OCI-LY7 (cell line): ENCODE measurements around the gene SLC44A3. TPM values are rescaled to one million over a fixed set of nuclear protein-coding genes. Genes with fewer than 3 reads are reported as not detected.

Experiments
- BruUV-seq: library from RNA; stranded (reverse); fragments of 400-500 nt; replicated peaks from 2 replicates; lab custom pipeline; 2021; lab: Mats Ljungman, UMichigan
- CTCF ChIA-PET: fragments of 300-600 bp; sonication (Branson Sonifier 250); formaldehyde crosslinking; loops from one replicate; lab custom pipeline; 2022; ENCODE audit warnings: antibody characterized with exemption; ENCODE audit not compliant: unreplicated experiment; lab: Charles Lee
- POLR2A ChIA-PET: fragments of 300-600 bp; sonication (Branson Sonifier 250); formaldehyde crosslinking; loops from one replicate; lab custom pipeline; 2022; ENCODE audit warnings: antibody characterized with exemption; lab: Charles Lee
- DNase-seq: peaks from one replicate; pipeline ENCODE4 v3.0.0-alpha.2; 2015; ENCODE audit warnings: low spot score
- H2AFZ ChIP-seq: fragments of 200-600 bp; sonication (generic), shearing (Covaris generic); 2 replicates; pipeline ENCODE4 v1.6.1; 2014; ENCODE audit warnings: mild to moderate bottlenecking, antibody characterized with exemption, low read length, moderate library complexity
- H3K27ac ChIP-seq: fragments of 200-600 bp; sonication (generic); 2 replicates; pipeline ENCODE4 v1.5.1; 2014; ENCODE audit warnings: mixed run types, low read depth, mild to moderate bottlenecking, moderate library complexity, low read length, inconsistent platforms; ENCODE audit not compliant: poor library complexity, severe bottlenecking
- H3K36me3 ChIP-seq: fragments of 200-600 bp; sonication (generic); 2 replicates; pipeline ENCODE4 v1.6.1; 2014; ENCODE audit warnings: mild to moderate bottlenecking, antibody characterized with exemption, low read length, moderate library complexity, mixed read lengths; ENCODE audit not compliant: insufficient read depth
- H3K4me1 ChIP-seq: fragments of 200-600 bp; sonication (generic); 2 replicates; pipeline ENCODE4 v1.5.1; 2014; ENCODE audit warnings: mild to moderate bottlenecking, low read length; ENCODE audit not compliant: insufficient read depth, poor library complexity, severe bottlenecking
- H3K4me2 ChIP-seq: fragments of 200-600 bp; sonication (generic); 2 replicates; pipeline ENCODE4 v1.6.1; 2014; ENCODE audit warnings: mild to moderate bottlenecking, low read length
- H3K4me3 ChIP-seq: fragments of 200-600 bp; sonication (generic); 2 replicates; pipeline ENCODE4 v1.5.1; 2014; ENCODE audit warnings: mild to moderate bottlenecking, low read depth, low read length; ENCODE audit not compliant: poor library complexity, severe bottlenecking
- H3K79me2 ChIP-seq: fragments of 200-600 bp; sonication (generic); 2 replicates; pipeline ENCODE4 v1.6.1; 2016; ENCODE audit warnings: low read depth, mild to moderate bottlenecking, low read length, moderate library complexity, mixed read lengths; ENCODE audit not compliant: insufficient read depth
- H3K9me2 ChIP-seq: fragments of 200-600 bp; sonication (generic); 2 replicates; pipeline ENCODE4 v1.6.1; 2016; ENCODE audit warnings: mild to moderate bottlenecking, low read length, mixed read lengths; ENCODE audit not compliant: insufficient read depth
- H3K9me3 ChIP-seq: fragments of 200-600 bp; sonication (generic); 2 replicates; pipeline ENCODE4 v1.6.1; 2014; ENCODE audit warnings: mild to moderate bottlenecking, mixed run types, low read length, mixed read lengths
- H4K20me1 ChIP-seq: fragments of 200-600 bp; sonication (generic); 2 replicates; pipeline ENCODE4 v1.6.1; 2014; ENCODE audit warnings: mild to moderate bottlenecking, antibody characterized with exemption, low read length, moderate library complexity, mixed read lengths; ENCODE audit not compliant: insufficient read depth
- CTCF ChIP-seq: fragments of 200-600 bp; sonication (generic); conservative IDR thresholded peaks from 2 replicates; pipeline ENCODE4 v1.5.1; 2014; ENCODE audit warnings: mild to moderate bottlenecking, antibody characterized with exemption, low read length, moderate library complexity, mixed read lengths
- EZH2phosphoT487 ChIP-seq: fragments of 200-600 bp; sonication (generic); IDR thresholded peaks from 2 replicates; pipeline ENCODE4 v1.6.1; 2018; ENCODE audit warnings: low read depth, borderline replicate concordance, mild to moderate bottlenecking, mixed run types, antibody characterized with exemption, low read length, moderate library complexity, mixed read lengths
- intact Hi-C: fragments of 100-400 bp; cut with micrococcal nuclease; formaldehyde crosslinking; loops from one replicate; pipeline ENCODE4 v1.10.0; 2022; ENCODE audit not compliant: unreplicated experiment
- total RNA-seq, 2 experiments: library from RNA; depleted of rRNA in 1 of 2; stranded (reverse); fragments of >200 nt in 1 of 2; shearing (Covaris generic) in 1 of 2; gene quantifications; 2 replicates each; pipeline ENCODE4 v1.2.3, GENCODE V29; 2014 to 2022

Gene SLC44A3
- total RNA-seq, 2 experiments from 2014 or later, result not detected

- BruUV-seq, result no TSS peak
- Histone ChIP-seq H3K79me2 (no peaks in the 10 kb centered on the region), H3K9me3 (peaks cover 16% of the 10 kb centered on the region; the same call in 1 of the 2 replicates), H3K4me3 (no peak overlapping the region), H3K36me3 (no peaks in the 10 kb centered on the region; the same call in 1 of the 2 replicates), H3K9me2 (no peaks in the 10 kb centered on the region), H3K27ac (no peak overlapping the region), H3K4me2 (no peak overlapping the region), H4K20me1 (no peaks in the 10 kb centered on the region), H2AFZ (no peak overlapping the region), H3K4me1 (peaks cover 24% of the 10 kb centered on the region)
- no peak for DNase-seq
- CTCF ChIA-PET, result interaction anchor here (0.6 kb wide), 1 partner anchor 65 kb away, joined by 4 read pairs; no protein-coding TSS in a partner anchor
- TF ChIP-seq CTCF (no peak), EZH2phosphoT487 (no peak)
- intact Hi-C loops, result no loop called here
- POLR2A ChIA-PET, result no interaction called here
Observed at GRCh38 chr1:94797291-94797690, 22.9 kb upstream of the SLC44A3 start.

GRCh38 chr1:94798054-94798453, 22.1 kb upstream of the SLC44A3 start:
- TF ChIP-seq EZH2phosphoT487 (no peak), CTCF (no peak)
- no peak overlapping the region for H3K4me3 ChIP-seq
- peaks cover 17% of the 10 kb centered on the region for H3K4me1 ChIP-seq
- H3K4me2 ChIP-seq, result no peak overlapping the region
- no peaks in the 10 kb centered on the region; the same call in 1 of the 2 replicates for H3K36me3 ChIP-seq
- POLR2A ChIA-PET, result no interaction called here
- DNase-seq, result no peak
- H4K20me1 ChIP-seq, result no peaks in the 10 kb centered on the region
- no peaks in the 10 kb centered on the region for H3K79me2 ChIP-seq
- no TSS peak for BruUV-seq
- H2AFZ ChIP-seq, result no peak overlapping the region
- H3K9me3 ChIP-seq, result peaks cover 13% of the 10 kb centered on the region; the same call in 1 of the 2 replicates
- CTCF ChIA-PET, result no interaction called here
- no peak overlapping the region for H3K27ac ChIP-seq
- intact Hi-C loops, result no loop called here
- no peaks in the 10 kb centered on the region for H3K9me2 ChIP-seq

GRCh38 chr1:94798462-94798861, 21.7 kb upstream of the SLC44A3 start:
- H3K9me3 ChIP-seq, result peaks cover 9% of the 10 kb centered on the region; the same call in 1 of the 2 replicates
- no peaks in the 10 kb centered on the region for H4K20me1 ChIP-seq
- no peak overlapping the region for H3K27ac ChIP-seq
- no peak overlapping the region for H2AFZ ChIP-seq
- no peak for DNase-seq
- TF ChIP-seq CTCF (no peak), EZH2phosphoT487 (no peak)
- ChIA-PET POLR2A (no interaction called here), CTCF (no interaction called here)
- intact Hi-C loops, result no loop called here
- peaks cover 15% of the 10 kb centered on the region for H3K4me1 ChIP-seq
- H3K9me2 ChIP-seq, result no peaks in the 10 kb centered on the region
- H3K36me3 ChIP-seq, result no peaks in the 10 kb centered on the region; the same call in 1 of the 2 replicates
- H3K4me3 ChIP-seq, result no peak overlapping the region
- H3K79me2 ChIP-seq, result no peaks in the 10 kb centered on the region
- BruUV-seq, result no TSS peak
- H3K4me2 ChIP-seq, result no peak overlapping the region
